CD4-positive, alpha-beta T cell (primary cell): ENCODE results near the gene KRTAP13-4. TPM values are rescaled to one million over a fixed set of nuclear protein-coding genes. Genes with fewer than 3 reads are reported as not detected.

Experiments
- ATAC-seq: fragments of 200-7000 bp; cut with Tn5 transposase; one replicate; pipeline ENCODE4 v1.10.0; 2022; ENCODE audit warnings: mild to moderate bottlenecking; ENCODE audit not compliant: poor library complexity
- CTCF ChIA-PET: fragments of 350-600 bp; sonication (Branson Sonifier 250); formaldehyde crosslinking; loops from one replicate; lab custom pipeline; 2021; ENCODE audit warnings: antibody characterized with exemption, inconsistent platforms; lab: Charles Lee
- POLR2A ChIA-PET: fragments of 350-600 bp; sonication (Branson Sonifier 250); formaldehyde crosslinking; loops from one replicate; lab custom pipeline; 2021; ENCODE audit warnings: antibody characterized with exemption, inconsistent platforms; lab: Charles Lee
- DNase-seq, 14 experiments: peaks; one replicate each; pipeline ENCODE4 v3.0.0-alpha.2; 2013 to 2020; ENCODE audit warnings: mixed read lengths in 2 of 14
- H3K27ac ChIP-seq, 2 donors: one replicate each; pipeline versions ENCODE4 v1.5.1 to v1.7.0; 2013; ENCODE audit warnings: low read length in 2 of 2, low read depth in 1 of 2, mild to moderate bottlenecking in 1 of 2
- H3K27me3 ChIP-seq, 2 experiments: 1 replicate in 1 of 2; 2 replicates in 1 of 2; pipeline versions ENCODE4 v1.6.1 to v1.7.0; 2013; ENCODE audit warnings: low read length in 2 of 2, control low read depth in 1 of 2, mild to moderate bottlenecking in 1 of 2, moderate library complexity in 1 of 2; ENCODE audit not compliant: insufficient read depth in 2 of 2, control insufficient read depth in 1 of 2
- H3K36me3 ChIP-seq: one replicate; pipeline ENCODE4 v1.6.1; 2013; ENCODE audit warnings: low read length, control low read depth; ENCODE audit not compliant: insufficient read depth
- H3K4me1 ChIP-seq: one replicate; pipeline ENCODE4 v1.6.1; 2013; ENCODE audit warnings: low read length, control low read depth; ENCODE audit not compliant: insufficient read depth
- H3K4me3 ChIP-seq: one replicate; pipeline ENCODE4 v1.5.1; 2013; ENCODE audit warnings: mild to moderate bottlenecking, low read length, moderate library complexity
- H3K9me3 ChIP-seq, 2 experiments: 1 replicate in 1 of 2; 2 replicates in 1 of 2; pipeline versions ENCODE4 v1.6.1 to v1.7.0; 2013; ENCODE audit warnings: low read length in 2 of 2, mild to moderate bottlenecking in 2 of 2, control low read depth in 1 of 2, moderate library complexity in 1 of 2; ENCODE audit not compliant: control insufficient read depth in 1 of 2, insufficient read depth in 1 of 2
- H3K27ac Mint-ChIP-seq: one replicate; pipeline ENCODE4 v1.8.0; 2020; ENCODE audit warnings: mixed read lengths
- H3K27me3 Mint-ChIP-seq: one replicate; pipeline ENCODE4 v1.8.0; 2021; ENCODE audit warnings: mixed read lengths
- H3K36me3 Mint-ChIP-seq: one replicate; pipeline ENCODE4 v1.8.0; 2021; ENCODE audit warnings: low read depth, mixed read lengths
- H3K4me1 Mint-ChIP-seq: one replicate; pipeline ENCODE4 v1.8.0; 2021; ENCODE audit warnings: low read depth, mixed read lengths
- H3K4me3 Mint-ChIP-seq: one replicate; pipeline ENCODE4 v1.8.0; 2020; ENCODE audit warnings: mild to moderate bottlenecking, mixed read lengths
- H3K9me3 Mint-ChIP-seq: one replicate; pipeline ENCODE4 v1.8.0; 2020; ENCODE audit warnings: mixed read lengths
- CTCF ChIP-seq: fragments of 200-600 bp; IDR thresholded peaks from one replicate; pipeline ENCODE4 v1.8.0; 2022; ENCODE audit warnings: antibody characterized with exemption, mild to moderate bottlenecking
- intact Hi-C, 2 experiments: fragments of 100-400 bp; cut with DNase I in 1 of 2; cut with micrococcal nuclease in 1 of 2; formaldehyde crosslinking; loops; one replicate each; pipeline versions ENCODE4 v1.15.1 to v1.9.0; 2023 to 2025; cut with DNase I, micrococcal nuclease
- total RNA-seq, 174 experiments: library from RNA in 2 of 174; stranded (reverse) in 2 of 174; gene quantifications; one replicate each; pipeline ENCODE4 v1.2.3 and lab custom pipeline; 2021 to 2026

KRTAP13-4 gene
- total RNA-seq, 2 experiments from 2014 or later, result not detected

DNA sequence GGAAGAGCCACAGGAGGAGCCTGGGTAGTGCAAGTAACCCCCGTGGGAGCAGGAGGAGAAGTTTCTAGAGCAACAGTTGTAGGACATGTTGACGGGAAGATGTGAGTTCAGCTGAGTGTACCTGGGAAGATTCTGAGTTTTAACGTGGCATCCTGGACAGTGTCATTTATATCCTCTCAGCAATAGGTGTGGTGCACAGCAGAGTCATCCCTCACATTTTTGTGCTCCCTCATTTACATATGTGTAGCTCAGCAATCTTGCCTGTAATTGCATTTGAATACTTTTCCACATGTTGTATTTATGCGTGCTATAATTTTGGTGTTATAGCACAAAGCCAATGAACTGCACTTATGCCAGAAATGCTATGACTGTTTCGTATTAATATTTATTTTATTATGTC lies 4.2 kb upstream of the KRTAP13-4 start, which contains the start of gene KRTAP13-3:
TSS of gene KRTAP13-3 (minus strand) at position 101 of the 400 bp plus-strand sequence. CDS start at position 87, 14 bp downstream.
- POLR2A ChIA-PET, result no interaction called here
- no peak for DNase-seq
- no peak within 1 kb of the TSS for H3K4me3 Mint-ChIP-seq
- H3K36me3 Mint-ChIP-seq, result no peaks in the 10 kb centered on the region
- H3K4me1 Mint-ChIP-seq, result no peaks in the 10 kb centered on the region
- peaks cover 0 to 4% of the 10 kb centered on the region in 2 experiments for H3K9me3 ChIP-seq
- intact Hi-C loops, result no loop called here
- H3K27me3 Mint-ChIP-seq, result peaks cover 4% of the 10 kb centered on the region
- H3K27ac Mint-ChIP-seq, result no peak within 1 kb of the TSS
- CTCF ChIA-PET, result no interaction called here
- H3K4me3 ChIP-seq, result no peak within 1 kb of the TSS
- no peaks in the 10 kb centered on the region for H3K4me1 ChIP-seq
- no peak for TF ChIP-seq CTCF
- H3K27me3 ChIP-seq, result no peaks in the 10 kb centered on the region
- peaks cover 3% of the 10 kb centered on the region for H3K9me3 Mint-ChIP-seq
- H3K36me3 ChIP-seq, result no peaks in the 10 kb centered on the region
- H3K27ac ChIP-seq, result no peak within 1 kb of the TSS
- ATAC-seq, result no peak

- peaks cover 4% of the 10 kb centered on the region for H3K27me3 Mint-ChIP-seq
- DNase-seq, result no peak
- ChIA-PET CTCF (no interaction called here), POLR2A (no interaction called here)
- Histone ChIP-seq H3K4me3 (no peak overlapping the region), H3K4me1 (no peaks in the 10 kb centered on the region), H3K9me3 (peaks cover 0 to 4% of the 10 kb centered on the region in 2 experiments), H3K36me3 (no peaks in the 10 kb centered on the region), H3K27ac (no peak overlapping the region), H3K27me3 (peaks cover 0 to 2% of the 10 kb centered on the region in 2 experiments)
- intact Hi-C loops, result no loop called here
- ATAC-seq, result no peak
- H3K27ac Mint-ChIP-seq, result no peak overlapping the region
- TF ChIP-seq CTCF, result no peak
- H3K4me3 Mint-ChIP-seq, result no peak overlapping the region
- no peaks in the 10 kb centered on the region for H3K4me1 Mint-ChIP-seq
- H3K9me3 Mint-ChIP-seq, result peaks cover 3% of the 10 kb centered on the region
- H3K36me3 Mint-ChIP-seq, result no peaks in the 10 kb centered on the region
These were observed 3.3 kb upstream of the KRTAP13-4 start for GRCh38 chr21:30426731-30427130.

DNA sequence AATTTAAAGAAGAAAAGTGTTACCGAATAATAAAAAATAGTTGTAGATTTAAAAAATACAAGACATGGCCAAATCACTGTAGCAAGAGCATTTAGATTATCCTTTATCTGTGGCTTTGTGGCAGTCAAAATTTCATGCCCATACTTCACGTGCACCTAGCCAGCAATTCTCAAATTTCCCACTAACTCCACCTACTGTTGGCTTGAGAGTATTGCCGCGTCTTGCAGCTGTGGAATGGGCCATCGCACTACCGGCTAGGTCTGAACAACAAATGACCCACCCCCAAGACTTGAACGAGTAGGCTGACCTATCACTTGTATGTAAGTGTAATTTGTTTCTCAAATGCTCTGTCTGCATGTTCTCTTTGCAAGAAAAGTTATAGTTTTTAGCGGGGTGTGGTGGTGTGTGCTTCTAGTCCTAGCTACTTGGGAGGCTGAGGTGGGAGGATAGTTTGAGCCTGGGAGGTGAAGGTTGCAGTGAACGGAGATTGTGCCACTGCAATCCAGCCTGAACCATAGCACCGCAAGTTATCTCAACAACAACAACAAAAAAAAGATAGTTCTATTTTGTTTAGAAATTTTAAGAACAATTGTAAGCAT lies 4.1 kb downstream of the KRTAP13-4 start:
- DNase-seq (peak in 3 of 14 experiments; percentile 6 to 11 (median 9)), ATAC-seq (no peak)
- intact Hi-C loops, result no loop called here
- Mint-ChIP-seq H3K27me3 (peaks cover 9% of the 10 kb centered on the region), H3K9me3 (no peaks in the 10 kb centered on the region), H3K36me3 (no peaks in the 10 kb centered on the region), H3K4me3 (no peak overlapping the region), H3K27ac (no peak overlapping the region), H3K4me1 (no peaks in the 10 kb centered on the region)
- ChIA-PET POLR2A (no interaction called here), CTCF (no interaction called here)
- no peaks in the 10 kb centered on the region for H3K4me1 ChIP-seq
- H3K36me3 ChIP-seq, result no peaks in the 10 kb centered on the region
- H3K4me3 ChIP-seq, result no peak overlapping the region
- peaks cover 0 to 7% of the 10 kb centered on the region in 2 experiments for H3K9me3 ChIP-seq
- H3K27me3 ChIP-seq, result peaks cover 0 to 4% of the 10 kb centered on the region in 2 experiments
- H3K27ac ChIP-seq, result no peak overlapping the region
- TF ChIP-seq CTCF, result no peak
